Brain (organoid and tissue), 1 donor: ENCODE measurements around the gene FAM163A. TPM values are rescaled to one million over a fixed set of nuclear protein-coding genes. Genes with fewer than 3 reads are reported as not detected.

Source experiments
- polyA plus RNA-seq: library from polyadenylated mRNA; stranded (reverse); fragments of 350-450 nt; fragmentation: Illumina TruSeq; extraction: RNeasy Lipid Tissue Mini Kit (QIAGEN cat#74804); gene quantifications from one replicate; pipeline ENCODE4 v1.2.3, GENCODE V29; 2015; ENCODE audit warnings: low read depth, low replicate concordance; ENCODE audit not compliant: insufficient read depth

FAM163A gene
- polyA plus RNA-seq, 1 donor from 2014 or later = 0.46 TPM

Other genes with a start within 250 kb of the FAM163A start
- not detected for gene NPHS2, start 167.3 kb upstream of the FAM163A start, polyA plus RNA-seq
- not detected for gene TDRD5, start 151.5 kb upstream of the FAM163A start, polyA plus RNA-seq
- gene TOR1AIP2, start 134.5 kb downstream of the FAM163A start, polyA plus RNA-seq = 6.2 TPM
- gene TOR1AIP1, start 139.0 kb downstream of the FAM163A start, polyA plus RNA-seq = 20.9 TPM
- 4.9 TPM for gene CEP350, start 211.5 kb downstream of the FAM163A start, polyA plus RNA-seq